GM18873 (cell line): ENCODE results near the gene TMEM271.
"Not testable (repeated sequence)": the region's sequence is repeated elsewhere in the genome, so short reads cannot be mapped to it uniquely, and the experiment has no call there.

Experiments
- ATAC-seq: cut with Tn5 transposase; IDR thresholded peaks from one replicate; pipeline ENCODE4 v1.9.1; 2021; ENCODE audit warnings: mild to moderate bottlenecking, moderate library complexity, moderate number of reproducible peaks; ENCODE audit not compliant: unreplicated experiment, low FRiP score

The TMEM271 gene

GRCh38 chr4:610411-611261, 34.5 kb upstream of the TMEM271 start:
- no peak for ATAC-seq

- no peak for ATAC-seq
These were observed 33.4 kb upstream of the TMEM271 start for GRCh38 chr4:609400-610050.

DNA sequence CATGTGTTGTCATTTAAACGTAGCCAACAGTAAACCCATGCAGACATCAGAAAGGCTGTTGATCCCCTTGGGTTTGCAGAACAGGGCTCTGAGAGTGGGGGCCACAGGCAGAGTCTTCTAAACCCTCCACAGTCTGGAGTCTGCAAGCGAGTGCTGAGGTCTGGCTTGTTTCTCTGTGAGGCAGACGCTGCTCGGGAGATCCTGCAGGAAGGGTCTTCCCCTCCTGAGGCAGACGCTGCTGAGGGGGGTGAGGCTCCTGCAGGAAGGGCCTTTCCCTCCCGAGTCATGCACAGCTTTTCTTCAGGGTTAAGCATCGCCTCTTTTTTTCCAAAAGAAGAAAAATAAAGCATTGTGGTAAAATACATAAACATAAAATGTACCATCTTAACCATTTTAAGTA, 32.1 kb upstream of the TMEM271 start:
- no peak for ATAC-seq

- no peak for ATAC-seq
These were observed 29.8 kb upstream of the TMEM271 start for GRCh38 chr4:605702-606425.

DNA sequence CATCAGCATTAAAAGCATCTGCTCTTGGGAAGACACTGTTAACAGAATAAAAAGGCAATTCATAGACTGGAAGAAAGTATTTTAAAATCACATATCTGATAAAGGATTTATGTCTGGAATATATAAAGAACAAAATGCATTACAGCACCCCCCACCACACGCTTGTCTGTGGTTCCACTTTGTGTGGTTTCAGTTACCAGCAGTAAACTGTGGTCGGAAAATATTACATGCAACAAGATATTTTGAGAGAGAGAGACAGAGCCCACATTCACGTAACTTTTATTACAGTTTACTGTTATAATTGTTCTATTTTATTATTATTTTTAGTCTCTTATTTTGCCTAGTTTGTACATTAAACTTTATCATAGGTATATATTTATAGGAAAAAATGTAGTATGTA, 28.0 kb upstream of the TMEM271 start:
- no peak for ATAC-seq

DNA sequence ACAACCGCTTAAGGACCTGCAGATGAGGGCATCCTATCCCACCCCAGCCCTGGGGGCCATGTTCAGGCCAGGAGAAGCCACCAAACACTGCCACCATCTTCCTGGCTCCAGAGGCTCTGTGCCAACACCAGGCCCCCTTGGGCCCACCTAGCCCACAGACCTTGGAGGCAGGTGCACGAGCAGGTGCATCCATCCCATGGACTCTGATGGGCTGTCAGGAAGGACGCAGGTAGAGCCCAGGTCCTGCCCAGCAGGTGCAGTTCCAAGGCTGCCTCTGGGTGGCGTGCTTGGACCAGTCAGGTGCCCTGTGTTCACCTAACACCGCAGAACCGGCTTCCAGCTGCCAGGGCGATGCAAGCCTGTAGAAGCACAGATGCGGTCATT, 26.5 kb upstream of the TMEM271 start:
- no peak for ATAC-seq

DNA sequence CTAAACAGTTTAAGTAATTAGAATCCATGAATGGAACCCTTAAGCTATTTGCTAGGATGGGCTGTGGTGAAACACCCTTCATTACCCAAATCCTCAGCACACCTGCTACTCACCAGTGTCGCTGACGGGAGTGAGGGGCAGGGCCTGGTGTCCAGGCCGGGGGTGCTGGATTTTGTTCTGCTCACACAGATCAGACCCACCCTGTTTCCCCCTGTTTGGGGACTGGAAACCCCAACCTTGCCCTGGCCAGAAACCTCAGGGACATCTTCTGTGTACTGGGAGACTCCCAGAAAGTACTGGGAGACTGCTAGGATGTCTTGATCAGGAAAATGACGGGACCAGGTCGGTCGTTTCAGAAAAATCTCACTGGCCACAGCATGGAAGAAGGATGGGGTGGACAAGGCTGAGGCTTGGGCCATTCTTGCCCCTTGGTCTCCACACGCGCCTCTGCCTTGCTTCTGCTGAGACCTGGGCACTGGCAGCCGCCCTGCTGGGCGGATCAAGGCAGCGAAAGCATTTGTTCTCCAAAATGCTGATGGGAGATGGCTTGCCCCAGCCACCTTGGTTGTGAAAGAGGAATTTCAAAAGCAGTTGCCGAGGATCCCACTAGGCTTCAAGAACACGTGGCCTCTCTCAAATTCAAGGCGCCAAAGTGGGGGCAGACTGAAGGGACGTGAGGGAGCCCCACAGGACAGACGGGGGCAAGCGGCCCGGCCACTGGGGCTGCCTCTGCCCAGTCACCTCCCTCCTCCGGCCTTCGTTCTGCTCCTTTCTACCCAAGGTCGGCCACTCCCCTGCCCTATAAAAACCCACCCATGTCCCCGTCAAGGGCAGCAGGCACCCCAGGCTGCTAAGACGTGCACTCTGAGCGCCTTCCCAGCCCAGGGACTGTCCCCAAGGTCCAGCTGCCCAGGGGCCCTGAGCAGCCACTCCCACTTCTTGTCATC, 25.8 kb upstream of the TMEM271 start:
- no peak for ATAC-seq

GRCh38 chr4:600850-601515, 24.9 kb upstream of the TMEM271 start:
- no peak for ATAC-seq

- ATAC-seq, result no peak
These were observed 24.1 kb upstream of the TMEM271 start for GRCh38 chr4:600166-600565.

DNA sequence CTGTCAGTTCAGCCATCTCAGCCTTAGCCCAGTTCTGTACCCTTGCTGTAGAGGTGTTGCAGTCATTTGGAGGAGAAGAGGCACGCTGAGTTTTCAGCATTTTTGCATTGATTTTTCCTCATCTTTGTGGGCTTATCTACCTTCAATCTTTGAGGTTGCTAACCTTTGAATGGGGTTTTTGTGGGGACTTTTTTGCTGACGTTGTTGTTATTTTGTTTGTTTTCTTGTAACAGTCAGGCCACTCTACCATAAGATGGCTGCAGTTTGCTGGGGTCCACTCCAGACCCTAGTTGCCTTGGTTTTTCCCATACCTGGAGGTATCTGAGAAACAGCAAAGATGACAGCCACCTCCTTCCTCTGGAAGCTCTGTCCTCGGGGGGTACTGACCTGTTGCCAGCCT, 22.8 kb upstream of the TMEM271 start:
- no peak for ATAC-seq

GRCh38 chr4:592825-593520, 16.9 kb upstream of the TMEM271 start:
- no peak for ATAC-seq

- not testable (repeated sequence) for ATAC-seq
These were observed 16.1 kb upstream of the TMEM271 start for GRCh38 chr4:592178-592577.

DNA sequence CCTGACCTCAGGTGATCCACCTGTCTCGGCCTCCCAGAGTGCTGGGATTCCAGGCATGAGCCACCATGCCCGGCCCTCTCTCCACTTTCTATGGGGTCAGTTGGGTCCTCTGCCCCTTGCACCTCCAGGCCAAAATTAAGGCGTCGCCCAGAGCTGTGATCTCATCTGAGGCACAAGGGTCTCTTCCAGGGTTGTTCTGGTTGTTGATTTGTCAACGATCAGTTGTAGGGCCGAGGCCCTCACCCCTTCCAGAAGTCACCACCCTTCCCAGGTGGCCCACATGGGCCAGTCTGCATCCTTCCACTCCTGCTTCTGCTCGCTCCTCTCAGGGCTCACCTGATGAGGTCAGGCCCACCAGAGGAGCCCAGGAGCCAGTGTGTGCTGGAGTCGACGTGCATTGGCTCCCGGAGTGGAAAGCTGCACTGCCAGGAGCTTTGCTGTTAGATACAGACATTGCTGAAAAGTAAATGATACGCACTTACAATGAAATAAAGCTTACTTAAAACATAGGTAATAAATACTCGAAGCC, 14.3 kb upstream of the TMEM271 start:
- no peak for ATAC-seq

DNA sequence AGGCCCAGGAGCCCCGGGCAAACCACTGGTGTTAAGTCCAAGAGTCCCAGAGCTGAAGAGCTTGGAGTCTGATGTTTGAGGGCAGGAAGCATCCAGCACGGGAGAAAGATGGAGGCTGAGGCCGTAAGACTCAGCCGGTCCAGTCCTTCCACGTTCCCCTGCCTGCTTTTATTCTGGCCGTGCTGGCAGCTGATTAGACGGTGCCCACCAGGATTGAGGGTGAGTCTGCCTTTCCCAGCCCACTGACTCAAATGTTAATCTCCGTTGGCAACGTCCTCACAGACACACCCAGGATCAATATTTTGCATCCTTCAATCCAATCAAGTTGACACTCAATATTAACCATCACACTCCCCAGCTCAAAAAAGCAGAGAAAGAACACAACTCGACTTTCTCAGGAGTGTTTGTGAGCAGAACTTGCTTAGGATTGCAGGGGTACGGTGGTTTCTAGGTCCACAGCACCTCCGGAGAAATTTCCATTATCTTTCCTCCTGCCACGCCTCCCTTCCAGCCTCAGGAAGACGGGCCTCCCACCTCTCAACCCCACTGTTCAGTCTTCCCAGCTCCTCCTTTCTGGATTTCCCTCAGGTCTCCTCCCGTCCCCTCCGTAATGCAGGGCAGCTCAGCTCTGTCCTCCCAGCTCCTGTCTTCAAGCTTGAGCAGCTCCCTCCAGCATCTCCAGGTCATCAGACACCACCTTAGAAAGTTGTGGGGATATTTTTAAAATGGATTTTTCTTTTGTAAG, 13.3 kb upstream of the TMEM271 start:
- ATAC-seq, result no peak

GRCh38 chr4:588351-588849, 12.3 kb upstream of the TMEM271 start:
- ATAC-seq, result no peak

DNA sequence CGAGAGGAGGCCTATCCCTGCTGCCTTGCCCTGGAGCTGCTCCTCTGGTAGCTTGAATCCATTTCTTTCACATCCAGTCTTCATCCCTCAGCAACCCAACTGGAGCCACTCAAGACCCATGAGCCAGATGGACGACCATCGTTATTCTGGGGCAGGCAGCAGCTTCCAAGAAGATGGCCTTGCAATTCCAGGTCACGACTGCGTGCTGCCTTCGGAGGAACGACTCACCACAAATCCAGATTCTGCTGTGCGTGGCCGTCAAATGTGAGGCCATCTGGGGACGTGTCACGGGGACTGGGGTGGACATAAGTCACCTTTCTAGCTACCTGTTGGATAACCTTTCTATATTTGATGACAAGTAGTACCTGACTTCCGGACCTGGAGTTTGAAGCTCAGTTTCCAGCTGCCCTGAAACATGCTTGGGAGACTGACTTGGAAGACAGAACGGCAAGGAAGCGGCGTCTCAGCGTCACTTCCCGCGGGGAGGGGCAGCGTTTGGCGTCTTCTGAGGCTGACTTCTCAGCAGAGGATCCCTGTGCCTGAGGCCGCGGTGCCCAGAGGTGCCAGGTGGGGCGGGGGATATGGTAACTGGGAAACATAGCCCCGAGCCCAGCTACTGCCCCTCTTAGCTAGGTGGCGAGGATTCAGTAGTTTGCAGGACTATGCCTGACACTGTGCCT, 11.7 kb upstream of the TMEM271 start:
- ATAC-seq, result no peak

- no peak for ATAC-seq
These were observed 7.7 kb upstream of the TMEM271 start for GRCh38 chr4:583820-584219.
